Measurements from ENCODE around the gene DDB1.
A peak's percentile ranks its signal among the peaks of the same experiment; 100 is the strongest.

Gene DDB1

DNA sequence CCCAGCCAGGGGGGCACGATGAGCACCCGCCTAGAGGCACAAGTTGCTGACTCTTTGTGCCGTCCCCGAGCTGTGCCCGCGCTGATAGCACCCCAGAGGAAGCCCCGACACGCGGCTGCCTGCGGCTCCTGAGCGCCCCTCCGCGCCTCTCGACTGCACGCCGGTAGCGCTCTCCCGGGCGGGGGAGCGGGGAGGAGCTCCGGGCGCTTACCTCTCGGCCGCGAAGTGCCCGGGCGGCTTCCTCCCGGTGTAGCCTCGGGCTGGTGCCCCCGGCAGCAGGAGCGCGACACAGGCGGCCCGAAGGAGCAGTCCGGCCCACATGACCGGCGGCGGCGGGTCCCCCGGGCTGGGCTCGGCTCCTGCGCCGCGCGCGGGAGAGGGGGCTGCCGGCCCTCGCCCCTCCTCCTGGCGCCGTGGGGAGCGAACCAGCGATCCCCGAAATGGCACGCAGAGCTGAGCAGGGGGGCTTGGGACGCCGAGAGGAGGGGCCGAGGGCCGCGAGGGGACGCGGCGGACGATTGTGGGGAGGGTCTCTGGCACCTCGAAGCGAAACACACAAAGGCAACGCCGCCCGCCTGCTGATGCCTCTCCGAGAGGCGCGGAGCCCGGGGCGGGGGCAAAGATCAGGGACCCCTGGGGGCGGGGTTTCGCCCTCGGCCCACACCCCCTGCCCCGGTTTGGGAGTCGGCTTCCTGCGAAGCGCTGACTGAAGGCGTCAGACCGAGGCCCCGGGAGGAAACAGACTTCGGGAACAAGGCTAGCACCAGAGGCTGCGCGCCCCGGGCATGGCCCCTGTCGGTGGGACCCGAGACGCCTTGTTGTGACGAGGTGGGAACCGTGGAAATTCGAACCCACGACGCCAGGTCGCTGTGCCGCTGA lies 37.9 kb downstream of the DDB1 start, which contains the start of gene VWCE:
TSS of gene VWCE (minus strand) at position 600 of the 879 bp plus-strand sequence. CDS start at position 321, 279 bp downstream.
- peak; percentile 46 for DNase-seq

DNA sequence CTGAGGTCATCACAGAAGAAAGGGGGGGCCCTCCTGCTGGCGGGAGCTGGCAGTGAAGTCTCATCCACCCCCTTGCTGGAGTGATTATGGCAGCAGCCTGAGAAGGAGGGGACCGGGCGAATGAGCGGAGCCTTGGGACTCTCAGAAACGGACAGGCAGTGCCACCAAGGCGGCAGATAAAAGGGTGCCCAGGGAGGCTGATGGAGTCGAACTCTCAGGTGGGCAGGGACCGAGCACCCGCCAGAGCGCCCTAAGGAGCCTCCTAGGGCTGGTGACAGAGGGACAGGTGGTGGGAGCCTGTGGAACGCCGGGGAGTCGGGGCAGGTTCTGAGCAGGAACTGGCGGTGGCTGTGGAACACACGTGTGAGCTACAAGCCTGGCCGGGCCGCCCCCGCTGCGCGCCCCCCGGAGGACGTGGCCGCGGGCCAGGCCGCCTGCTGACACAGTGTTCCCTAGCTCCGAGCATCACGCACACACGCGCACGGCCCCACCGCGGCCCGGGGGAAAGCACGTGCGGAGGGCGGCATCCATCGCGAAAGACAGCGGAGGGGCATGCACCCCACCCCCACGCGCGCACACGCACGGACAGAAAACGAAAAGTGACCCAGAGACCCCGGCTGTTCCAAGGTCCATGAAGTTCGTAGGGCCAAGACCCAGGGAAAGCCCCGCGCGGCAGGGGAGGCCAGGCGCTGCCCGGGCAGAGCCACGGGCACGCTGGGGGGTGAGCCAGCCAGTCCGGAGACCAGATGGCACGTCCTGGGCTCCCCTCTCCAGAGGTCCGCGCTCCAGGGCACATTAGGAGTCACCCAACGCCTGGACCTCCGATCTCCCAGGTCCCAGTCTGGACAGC lies 38.8 kb downstream of the DDB1 start:
- no peak for DNase-seq

DNA sequence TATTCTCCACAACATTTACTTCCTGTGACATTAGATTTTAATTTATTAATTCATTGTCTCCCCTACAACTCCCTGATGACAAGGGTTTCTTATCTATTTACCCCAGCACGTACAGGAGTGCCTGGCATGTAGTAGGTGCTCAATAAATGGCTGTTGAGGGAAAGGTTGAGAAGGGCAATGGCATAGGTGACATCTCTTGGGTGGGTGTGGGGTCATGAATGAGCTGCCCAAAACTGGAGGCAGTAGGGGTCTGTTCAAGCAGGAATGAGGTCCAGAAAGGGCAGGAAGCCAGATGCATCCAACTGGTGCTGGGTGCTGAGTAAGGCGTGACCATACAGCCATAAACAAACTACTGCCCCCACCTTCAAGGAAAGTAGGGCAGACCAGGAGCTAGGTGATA lies 40.5 kb downstream of the DDB1 start:
- no peak for DNase-seq

DNA sequence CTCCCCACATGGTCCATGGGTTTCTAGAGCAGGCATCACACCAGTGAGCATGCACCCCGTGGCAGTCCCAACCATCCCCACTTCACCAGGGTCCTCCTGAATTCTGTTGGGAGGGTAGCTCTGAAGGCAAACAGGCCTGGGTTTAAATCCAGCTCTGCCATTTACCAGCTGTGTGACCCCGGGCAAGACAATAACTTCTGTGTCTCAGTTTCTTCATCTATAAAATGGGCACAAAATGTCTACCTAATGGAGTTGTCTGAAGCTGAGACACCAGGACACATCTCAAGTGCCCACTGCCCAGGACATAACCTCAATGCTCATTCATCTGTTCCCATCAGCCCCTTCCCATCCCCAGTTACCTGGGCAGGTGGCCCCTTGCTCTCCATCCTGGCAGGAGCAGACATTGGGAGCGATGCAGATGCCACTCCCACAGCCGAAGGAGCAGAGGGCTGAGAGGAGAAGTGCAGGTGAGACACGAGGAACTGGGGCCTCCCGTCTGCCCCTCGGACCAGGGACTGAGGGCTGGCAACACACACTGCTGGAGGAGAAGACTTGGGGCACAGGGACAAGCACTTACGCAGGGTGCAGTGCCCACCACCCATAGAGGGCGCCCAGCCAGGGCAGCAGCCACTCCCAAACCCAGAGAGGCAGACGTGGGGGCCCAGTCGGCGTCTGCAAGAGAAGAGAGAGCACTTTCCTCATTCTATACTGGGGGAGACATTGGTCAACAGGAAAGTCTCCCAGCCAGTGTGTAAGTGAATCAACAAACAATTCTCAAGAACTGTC lies 41.8 kb downstream of the DDB1 start:
- DNase-seq = no peak

DNA sequence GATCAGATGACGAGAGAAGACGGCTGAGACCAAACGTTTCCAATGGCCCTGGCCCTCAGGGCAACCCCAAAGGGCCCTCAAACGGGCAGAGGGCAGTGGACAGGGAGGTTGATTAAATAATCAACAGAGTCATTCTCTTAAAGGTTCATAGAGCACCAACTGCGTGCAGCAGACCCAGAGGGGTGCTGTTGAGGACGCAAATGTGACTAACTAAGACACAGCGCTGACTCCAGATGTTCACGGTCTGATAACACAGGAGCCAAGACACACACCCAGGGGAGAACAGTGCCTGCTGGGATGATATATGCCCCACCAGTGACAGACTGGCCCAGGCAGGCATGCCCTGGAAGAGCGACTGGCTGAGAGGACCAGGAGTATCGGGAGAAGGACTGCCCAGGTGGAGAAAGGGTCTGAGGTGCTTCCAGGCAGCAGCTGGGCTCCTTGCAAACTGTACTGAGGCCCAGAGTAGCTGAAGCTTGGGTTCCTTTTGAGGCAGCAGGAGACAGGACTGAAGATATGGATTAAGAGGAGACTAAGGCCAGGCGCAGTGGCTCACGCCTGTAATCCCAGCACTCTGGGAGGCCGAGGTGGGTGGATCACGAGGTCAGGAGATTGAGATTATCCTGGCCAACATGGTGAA lies 45.4 kb downstream of the DDB1 start:
- no peak for DNase-seq

DNA sequence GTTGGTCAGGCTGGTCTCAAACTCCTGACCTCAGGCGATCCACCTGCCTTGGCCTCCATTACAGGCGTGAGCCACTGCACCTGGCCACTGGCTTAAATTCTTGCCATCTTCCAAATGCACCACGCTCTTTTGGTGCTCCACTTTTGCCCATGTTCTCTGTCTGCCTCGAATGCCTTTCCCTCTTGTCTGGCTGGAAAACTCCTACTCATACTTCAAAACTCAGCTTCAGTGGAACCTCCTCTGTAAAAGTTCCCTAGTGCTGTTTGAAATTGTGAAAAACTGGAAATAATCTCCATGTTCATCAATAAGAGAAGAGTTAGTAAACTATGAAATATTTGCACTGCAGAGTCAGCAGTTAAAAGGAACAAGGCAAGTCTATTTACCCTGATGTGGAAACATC lies 49.3 kb downstream of the DDB1 start:
- no peak for DNase-seq

DNA sequence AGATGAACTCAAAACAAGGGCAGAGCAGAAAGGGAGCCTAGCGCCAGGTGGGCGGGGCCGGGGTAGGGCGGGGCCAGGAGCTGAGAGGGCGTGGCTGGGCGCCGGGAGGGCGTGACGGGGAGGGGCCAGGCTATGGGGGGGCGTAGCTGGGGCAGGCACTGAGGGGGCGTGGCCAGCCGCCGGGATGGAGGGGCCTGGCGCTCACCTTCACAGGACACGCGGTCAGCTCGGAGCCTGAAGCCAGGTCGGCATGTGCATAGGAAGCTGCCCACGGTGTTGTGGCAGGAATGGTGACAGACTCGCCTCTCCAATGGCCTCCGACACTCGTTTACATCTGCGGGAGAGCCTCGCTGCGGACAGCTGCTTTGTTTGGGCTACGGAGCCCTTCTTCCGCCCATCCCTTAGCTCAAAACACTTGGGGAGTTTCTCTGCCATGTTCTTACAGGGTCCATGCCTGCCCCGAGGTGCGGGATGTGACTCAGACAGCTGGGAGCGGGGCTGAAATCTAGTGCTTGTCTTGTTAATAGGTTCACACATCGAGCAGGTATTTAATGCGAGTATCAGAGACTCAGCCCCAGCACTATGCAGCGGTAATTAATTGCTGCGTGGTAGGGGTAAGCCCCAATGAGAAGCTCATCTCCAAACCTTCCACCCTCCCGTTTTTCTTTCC lies 51.2 kb downstream of the DDB1 start:
- DNase-seq = no peak

DNA sequence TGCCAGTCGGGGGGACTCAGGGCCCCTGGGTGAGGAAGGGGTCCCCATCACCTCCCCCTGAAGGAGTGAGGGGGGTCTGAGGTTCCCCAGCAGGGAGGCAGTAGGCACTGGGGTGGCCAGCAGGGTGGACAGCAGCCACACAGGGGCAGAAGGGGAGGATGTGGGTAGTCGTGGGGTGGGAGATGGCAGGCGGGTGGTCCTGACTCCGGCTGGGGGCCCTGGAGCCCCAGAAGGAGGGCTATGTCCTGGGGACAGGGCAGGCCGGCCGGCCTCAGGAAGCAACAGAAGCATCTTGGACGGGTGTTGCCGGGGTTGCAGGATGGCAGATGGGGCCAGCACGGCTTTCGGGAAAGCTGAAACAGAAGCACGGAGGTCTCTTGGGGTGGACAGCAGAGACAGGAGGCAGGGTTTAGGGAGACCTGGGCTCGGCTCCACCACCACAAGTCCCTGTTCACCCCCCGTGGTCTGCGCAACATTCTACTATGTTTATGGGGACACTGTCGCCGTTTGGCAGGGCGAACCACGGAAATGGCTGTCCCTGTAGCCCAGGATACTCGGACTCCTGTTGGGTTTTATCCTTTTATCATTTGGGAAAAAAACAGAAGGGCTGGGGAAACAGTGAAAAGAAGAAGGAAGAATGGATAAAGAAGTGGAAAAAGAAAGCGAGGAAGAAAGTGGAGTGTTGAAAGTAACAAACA lies 51.9 kb downstream of the DDB1 start:
- DNase-seq = no peak

DNA sequence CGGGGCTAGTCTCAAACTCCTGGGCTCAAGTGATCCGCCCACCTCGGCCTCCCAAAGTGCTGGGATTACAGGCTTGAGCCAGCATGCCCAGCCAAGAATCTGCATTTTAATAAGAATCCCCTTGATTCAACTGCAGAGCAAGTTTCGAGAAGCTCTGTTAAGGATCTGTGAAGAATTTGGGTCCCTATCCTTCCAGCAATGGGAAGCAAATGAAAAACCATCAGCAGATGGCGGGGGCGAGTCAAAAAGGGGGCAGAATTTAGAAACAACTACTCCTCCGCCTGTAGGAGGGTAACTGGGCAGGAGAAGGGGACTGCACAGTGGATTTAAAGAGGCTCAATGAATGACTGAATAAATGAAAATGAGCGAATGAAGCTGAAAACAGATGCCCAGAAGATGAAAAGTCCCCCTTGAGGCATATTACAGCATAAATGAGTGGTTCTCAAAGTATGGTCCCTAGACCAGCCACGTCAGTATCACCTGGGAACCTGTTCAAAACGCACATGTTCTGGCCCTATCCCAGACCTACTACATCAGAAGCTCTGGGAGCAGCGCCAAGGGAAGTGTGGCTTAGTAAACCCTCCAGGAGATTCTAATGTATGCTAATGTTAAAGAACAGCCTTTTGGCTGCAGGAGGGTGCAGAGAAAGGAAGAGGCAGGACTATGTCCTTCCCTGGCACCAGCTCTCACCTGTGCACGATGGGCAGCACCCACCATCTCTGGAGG lies 52.8 kb downstream of the DDB1 start:
- DNase-seq = no peak

DNA sequence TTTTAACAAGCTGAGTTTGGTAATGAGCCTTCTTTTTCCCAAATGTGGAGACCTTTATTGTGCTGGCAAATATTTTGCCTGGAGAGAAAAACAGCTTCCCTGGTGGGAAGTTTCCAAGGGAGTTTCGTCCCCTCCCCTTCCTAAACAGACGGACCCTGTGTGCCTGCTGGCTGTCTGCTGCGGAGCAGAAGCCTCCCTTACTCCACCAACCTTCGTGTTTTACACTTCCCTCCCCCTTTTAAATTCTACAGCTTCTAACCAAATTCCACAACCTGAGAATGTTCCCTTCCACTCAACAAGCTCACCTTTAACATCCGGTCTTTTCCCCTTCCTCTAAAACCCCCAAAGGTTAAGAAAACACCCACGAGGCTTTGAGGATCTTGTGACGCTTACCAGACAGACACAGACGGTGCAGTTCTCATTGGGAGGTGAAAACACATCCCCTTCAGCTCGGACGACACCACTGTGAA lies 54.9 kb downstream of the DDB1 start:
- no peak for DNase-seq

DNA sequence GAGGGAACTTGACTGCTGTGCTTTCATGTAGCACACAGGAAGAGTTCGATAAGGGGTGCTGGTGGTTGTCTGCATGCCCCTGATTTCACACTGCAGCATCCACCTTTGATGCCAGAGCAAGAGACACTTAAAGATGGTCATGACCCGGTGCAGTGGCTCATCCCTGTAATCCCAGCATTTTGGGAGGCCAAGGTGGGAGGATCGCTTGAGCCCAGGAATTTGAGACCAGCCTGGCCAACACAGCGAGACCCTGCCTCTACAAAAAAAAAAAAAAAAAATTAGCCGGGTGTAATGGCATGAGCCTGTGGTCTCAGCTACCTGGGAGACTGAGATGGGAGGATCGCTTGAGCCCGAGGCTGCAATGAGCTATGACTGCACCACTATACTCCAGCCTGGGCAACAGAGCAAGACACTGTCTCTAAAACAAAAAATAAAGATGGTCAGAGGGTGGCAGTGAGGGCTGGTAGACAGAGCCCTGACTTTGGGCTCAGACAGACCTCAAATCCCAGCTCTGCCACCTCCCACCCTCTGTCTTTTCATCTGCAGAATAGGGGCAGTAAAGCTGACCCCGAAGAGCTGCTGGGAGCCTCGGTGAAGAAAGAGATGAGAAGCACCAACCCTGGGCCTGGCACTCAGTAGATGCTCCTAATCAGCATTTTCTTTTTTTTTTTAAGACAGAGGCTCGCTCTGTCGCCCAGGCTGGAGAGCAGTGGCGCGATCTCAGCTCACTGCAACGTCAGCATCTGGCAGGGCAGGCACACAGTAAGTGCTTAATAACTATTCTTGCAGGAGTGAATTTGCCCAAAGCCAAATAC lies 55.5 kb downstream of the DDB1 start:
- DNase-seq = no peak

DNA sequence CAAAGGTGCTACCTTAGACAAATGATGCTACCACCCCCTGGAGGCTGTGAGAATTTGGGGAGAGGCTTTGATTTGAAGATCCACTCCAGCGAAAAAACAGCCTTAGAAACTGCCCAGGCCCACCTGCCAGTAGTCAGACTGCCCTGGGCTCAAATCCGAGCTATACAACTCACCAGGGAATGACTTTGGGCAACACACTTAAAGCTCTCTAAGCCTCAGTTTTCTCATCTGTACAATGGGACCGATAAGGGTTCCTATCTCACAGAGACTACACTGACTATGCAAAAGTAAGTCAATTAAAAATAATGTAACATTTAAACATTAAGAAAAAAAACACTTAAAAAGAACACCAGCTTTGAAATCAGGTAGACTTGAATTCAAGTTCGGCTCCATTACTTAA lies 57.7 kb downstream of the DDB1 start:
- no peak for DNase-seq

DNA sequence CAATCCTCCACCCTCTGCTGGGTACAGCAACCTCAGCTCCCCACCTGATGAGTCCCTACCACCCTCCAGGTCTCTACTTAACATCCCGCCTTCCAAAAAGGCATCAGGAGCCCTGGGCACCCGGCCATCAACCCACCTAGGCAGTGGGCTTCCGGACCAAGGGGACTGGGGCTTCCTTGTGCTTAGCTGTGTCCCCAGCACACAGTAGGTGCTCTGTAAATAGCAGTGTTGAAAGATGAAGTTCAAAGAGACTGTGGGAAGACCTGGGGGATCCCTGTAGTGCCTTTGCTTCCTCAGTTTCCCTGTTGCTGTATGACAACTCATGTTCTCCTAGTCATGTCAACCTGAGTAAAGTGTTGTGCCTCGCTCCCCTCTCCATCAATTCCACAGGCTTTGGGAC lies 58.8 kb downstream of the DDB1 start:
- DNase-seq = no peak

DNA sequence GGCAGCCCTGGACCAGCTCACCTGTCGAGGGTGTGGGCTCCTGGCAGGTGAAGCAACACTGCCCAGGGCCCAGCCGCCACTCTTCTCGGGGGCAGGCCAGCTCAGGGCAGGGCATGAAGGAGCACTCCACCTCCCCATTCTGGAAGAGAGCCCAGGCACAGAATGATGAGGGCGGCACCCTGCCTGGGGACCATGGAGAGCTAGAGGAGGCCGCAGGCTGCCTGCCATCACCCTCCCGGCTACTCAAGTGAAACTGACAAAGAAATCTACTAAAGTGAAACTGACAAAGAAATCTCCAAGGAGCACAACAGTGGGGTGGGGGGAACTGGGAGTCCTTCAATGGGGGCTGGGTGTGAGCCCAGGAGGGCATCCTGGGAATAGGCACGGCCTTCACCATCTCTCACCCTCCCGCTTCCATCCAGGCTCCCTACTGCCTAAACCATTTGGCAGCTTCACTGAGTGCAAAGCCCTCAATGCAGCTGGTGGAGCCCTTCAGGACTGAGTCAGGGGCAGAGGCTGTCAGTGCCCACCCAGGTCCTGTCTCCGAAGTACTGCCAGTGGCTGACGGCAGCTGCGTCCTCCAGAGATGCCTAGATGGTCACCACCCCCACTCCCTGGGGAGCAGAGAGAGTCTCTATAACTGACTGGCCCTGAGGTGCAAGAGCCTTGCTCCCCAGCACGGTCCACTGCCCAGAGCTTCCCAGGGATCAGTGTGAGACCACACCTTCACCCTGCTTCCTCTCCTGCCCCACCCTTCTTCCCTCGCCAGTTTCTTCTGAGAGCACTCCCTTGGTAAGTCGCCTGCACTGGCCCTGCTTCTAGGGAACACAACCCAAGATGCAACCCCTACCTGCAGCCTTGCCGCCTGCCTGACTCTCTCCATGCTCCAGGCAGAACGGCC lies 59.5 kb downstream of the DDB1 start:
- DNase-seq = no peak

DNA sequence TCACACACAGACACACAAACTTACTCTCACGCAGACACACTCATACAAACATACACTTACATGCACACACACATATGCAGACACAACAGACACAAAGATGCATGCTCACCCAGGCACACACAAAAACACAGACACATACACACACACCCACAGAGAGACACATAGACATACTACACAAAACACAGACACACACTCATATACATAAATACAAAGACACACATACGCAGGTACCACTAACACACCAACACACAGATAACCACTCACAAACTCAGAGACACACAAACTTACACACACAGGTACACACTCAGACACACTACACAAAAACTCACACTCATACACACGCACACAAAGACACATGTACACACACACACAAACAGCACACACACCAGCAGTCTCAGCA lies 60.2 kb downstream of the DDB1 start:
- no peak for DNase-seq

DNA sequence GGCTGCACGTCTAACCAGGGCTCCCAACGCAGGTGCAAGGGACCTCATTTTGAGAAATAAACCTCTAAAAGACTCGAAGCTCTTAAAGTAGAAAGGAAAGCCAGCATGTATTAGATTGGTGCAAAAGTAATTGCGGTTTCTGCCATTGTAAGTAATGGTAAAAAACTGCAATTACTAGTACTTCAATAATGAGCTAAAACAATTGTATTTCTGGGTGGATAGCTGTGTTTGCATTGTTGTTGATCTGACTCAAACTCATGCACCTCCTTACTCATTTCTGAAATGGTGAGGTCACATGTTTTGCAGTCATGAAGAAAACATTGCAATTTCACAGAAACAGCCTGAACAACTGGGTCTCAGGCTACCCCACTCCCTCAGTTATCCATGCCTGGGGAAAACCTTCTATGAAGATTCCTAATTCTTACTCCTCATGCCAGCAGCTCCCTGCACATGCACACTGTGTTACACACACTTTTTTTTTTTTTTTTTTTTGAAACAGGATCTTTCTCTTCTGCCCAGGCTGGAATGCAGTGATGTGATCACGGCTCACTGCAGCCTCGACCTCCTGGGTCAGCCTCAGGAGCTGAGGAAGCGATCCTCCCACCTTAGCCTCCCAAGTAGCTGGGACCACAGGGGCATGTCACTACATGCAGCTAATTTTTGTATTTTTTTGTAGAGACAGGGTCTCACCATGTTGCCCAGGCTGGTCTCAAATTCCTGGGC lies 62.4 kb downstream of the DDB1 start:
- DNase-seq = no peak

DNA sequence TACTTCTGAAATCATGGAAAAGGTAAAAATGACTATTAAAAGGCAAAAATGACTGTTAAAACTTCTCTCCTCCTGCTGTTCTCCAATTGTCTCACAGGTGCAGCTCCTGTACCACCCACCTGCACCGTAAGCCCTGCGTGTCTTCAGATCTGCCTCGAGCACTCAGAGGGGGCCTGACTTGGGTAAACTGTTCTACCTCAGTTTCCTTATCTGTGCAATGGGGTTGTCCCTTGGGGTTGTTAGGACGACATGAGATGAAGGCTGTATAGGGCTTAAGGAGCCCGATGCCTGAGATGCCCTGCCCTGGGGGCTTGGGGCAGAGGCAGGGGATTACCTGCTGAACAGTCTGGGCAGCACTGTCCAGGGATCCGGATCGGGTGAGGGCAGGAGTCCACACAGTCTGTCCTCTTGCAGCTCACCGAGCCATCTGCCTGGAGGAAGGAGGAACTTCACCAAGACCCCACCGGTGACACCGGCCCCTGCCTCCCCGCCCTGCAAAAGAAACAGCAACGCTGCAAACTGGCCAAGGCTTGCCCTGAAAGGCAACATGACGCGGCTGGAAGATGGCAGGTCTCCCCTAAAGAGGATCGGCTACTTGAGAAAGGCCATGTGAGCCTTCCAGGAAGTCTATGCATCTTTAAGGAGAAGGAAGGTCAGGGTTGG lies 64.2 kb downstream of the DDB1 start:
- DNase-seq = no peak
